Measurements from ENCODE around the gene KSR2. TPM values are rescaled to one million over a fixed set of nuclear protein-coding genes. Genes with fewer than 3 reads are reported as not detected.

The KSR2 gene
- total RNA-seq, 1 donor from 2014 or later = 0.30 TPM

GRCh38 chr12:117433878-117434277 is 534.9 kb downstream of the KSR2 start:
- no peaks in the 10 kb centered on the region for H3K9me3 Mint-ChIP-seq
- H4K20me1 ChIP-seq (ENCODE audit: low read depth) = no peaks in the 10 kb centered on the region
- no peaks in the 10 kb centered on the region for H3K79me2 ChIP-seq (ENCODE audit: low read depth)
- no peak overlapping the region for H3K4me3 ChIP-seq
- H3K27ac Mint-ChIP-seq = no peak overlapping the region
- no peak overlapping the region for H2AFZ ChIP-seq (replicated peaks)
- H3F3A ChIP-seq (ENCODE audit: low read depth) = no peaks in the 10 kb centered on the region
- no peak overlapping the region for H3K27ac ChIP-seq
- no peaks in the 10 kb centered on the region for H3K36me3 Mint-ChIP-seq
- H3K9me3 ChIP-seq (ENCODE audit: low read depth) = no peaks in the 10 kb centered on the region
- H3K4me1 ChIP-seq = no peaks in the 10 kb centered on the region
- H3K4me2 ChIP-seq = no peak overlapping the region
- no peaks in the 10 kb centered on the region for H3K4me1 Mint-ChIP-seq
- no peak for DNase-seq (ENCODE audit: low spot score)
- no peak overlapping the region for H3K9ac ChIP-seq
- peaks cover 9% of the 10 kb centered on the region for H3K27me3 Mint-ChIP-seq (ENCODE audit: insufficient read depth, low read depth)
- no peaks in the 10 kb centered on the region for H3K36me3 ChIP-seq
- TF ChIP-seq, protein P1, sequence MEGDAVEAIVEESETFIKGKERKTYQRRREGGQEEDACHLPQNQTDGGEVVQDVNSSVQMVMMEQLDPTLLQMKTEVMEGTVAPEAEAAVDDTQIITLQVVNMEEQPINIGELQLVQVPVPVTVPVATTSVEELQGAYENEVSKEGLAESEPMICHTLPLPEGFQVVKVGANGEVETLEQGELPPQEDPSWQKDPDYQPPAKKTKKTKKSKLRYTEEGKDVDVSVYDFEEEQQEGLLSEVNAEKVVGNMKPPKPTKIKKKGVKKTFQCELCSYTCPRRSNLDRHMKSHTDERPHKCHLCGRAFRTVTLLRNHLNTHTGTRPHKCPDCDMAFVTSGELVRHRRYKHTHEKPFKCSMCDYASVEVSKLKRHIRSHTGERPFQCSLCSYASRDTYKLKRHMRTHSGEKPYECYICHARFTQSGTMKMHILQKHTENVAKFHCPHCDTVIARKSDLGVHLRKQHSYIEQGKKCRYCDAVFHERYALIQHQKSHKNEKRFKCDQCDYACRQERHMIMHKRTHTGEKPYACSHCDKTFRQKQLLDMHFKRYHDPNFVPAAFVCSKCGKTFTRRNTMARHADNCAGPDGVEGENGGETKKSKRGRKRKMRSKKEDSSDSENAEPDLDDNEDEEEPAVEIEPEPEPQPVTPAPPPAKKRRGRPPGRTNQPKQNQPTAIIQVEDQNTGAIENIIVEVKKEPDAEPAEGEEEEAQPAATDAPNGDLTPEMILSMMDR (IDR thresholded peaks at IDR 0.05) = no peak
- no peak for TF ChIP-seq EZH2phosphoT487 (IDR thresholded peaks at IDR 0.05)
- no peak for TF ChIP-seq EZH2 (IDR thresholded peaks at IDR 0.05)
- H3K27me3 ChIP-seq = peaks cover 4% of the 10 kb centered on the region
- no peak overlapping the region for H3K4me3 Mint-ChIP-seq

DNA sequence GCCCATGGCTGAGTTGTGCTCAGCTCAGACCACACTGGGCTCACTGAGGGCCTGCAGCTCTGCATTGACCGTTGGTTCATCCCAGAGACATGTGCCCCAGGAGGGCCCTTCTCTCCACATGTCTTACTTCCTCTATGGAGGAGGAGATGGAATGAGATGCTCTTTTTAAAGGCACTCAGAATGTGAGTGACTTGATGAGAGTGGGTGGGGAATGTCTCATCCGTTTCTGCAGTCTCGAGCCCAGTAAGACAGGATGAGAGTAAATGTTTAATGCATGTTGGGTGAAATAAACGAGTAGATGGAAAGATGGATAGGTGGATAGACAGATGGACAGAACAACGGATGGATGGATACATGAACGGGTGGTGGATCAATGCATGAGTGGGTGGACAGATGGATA is 538.5 kb downstream of the KSR2 start:
- peaks cover 4% of the 10 kb centered on the region for H3K27me3 ChIP-seq
- no peaks in the 10 kb centered on the region for H4K20me1 ChIP-seq (ENCODE audit: low read depth)
- H2AFZ ChIP-seq (replicated peaks) = no peak overlapping the region
- H3K4me3 ChIP-seq = no peak overlapping the region
- H3K4me1 Mint-ChIP-seq = no peaks in the 10 kb centered on the region
- no peaks in the 10 kb centered on the region for H3K9me3 Mint-ChIP-seq
- no peak for DNase-seq (ENCODE audit: low spot score)
- no peaks in the 10 kb centered on the region for H3K36me3 Mint-ChIP-seq
- H3F3A ChIP-seq (ENCODE audit: low read depth) = no peaks in the 10 kb centered on the region
- H3K4me3 Mint-ChIP-seq = no peak overlapping the region
- no peak for TF ChIP-seq EZH2 (IDR thresholded peaks at IDR 0.05)
- TF ChIP-seq EZH2phosphoT487 (IDR thresholded peaks at IDR 0.05) = no peak
- TF ChIP-seq, protein P1 (IDR thresholded peaks at IDR 0.05) = no peak
- H3K4me1 ChIP-seq = no peaks in the 10 kb centered on the region
- no peaks in the 10 kb centered on the region for H3K36me3 ChIP-seq
- no peak overlapping the region for H3K4me2 ChIP-seq
- H3K9me3 ChIP-seq (ENCODE audit: low read depth) = no peaks in the 10 kb centered on the region
- no peaks in the 10 kb centered on the region for H3K79me2 ChIP-seq (ENCODE audit: low read depth)
- H3K27ac Mint-ChIP-seq = no peak overlapping the region
- H3K27ac ChIP-seq = no peak overlapping the region
- no peak overlapping the region for H3K9ac ChIP-seq
- peaks cover 2% of the 10 kb centered on the region for H3K27me3 Mint-ChIP-seq (ENCODE audit: insufficient read depth, low read depth)

DNA sequence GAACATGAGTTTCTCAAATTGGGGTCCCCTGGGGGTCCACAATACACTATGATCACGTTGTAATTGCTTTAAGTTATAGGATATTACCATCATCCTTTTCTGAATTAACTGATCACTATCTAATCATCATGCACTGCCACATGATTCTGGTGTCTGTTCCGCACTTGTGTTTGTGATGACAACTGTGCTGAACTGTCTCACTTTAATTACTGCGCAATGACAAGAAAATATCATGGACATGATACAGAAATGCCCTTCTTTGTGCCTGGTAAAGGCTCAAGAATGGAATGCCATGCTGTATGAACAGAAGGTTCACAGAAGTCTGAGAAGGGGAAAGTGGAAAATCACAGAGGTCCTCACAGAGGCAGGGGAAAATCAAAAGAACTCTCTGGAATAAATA is 541.6 kb downstream of the KSR2 start:
- DNase-seq (ENCODE audit: low spot score) = no peak
- Histone ChIP-seq H2AFZ (replicated peaks) (no peak overlapping the region), H3K4me3 (no peak overlapping the region), H3K36me3 (no peaks in the 10 kb centered on the region), H3K9me3 (ENCODE audit: low read depth) (no peaks in the 10 kb centered on the region), H3K27me3 (peaks cover 7% of the 10 kb centered on the region), H4K20me1 (ENCODE audit: low read depth) (no peaks in the 10 kb centered on the region), H3K4me2 (no peak overlapping the region), H3K9ac (no peak overlapping the region), H3K27ac (no peak overlapping the region), H3K4me1 (no peaks in the 10 kb centered on the region), H3K79me2 (ENCODE audit: low read depth) (no peaks in the 10 kb centered on the region), H3F3A (ENCODE audit: low read depth) (no peaks in the 10 kb centered on the region)
- TF ChIP-seq, protein P1 (IDR thresholded peaks at IDR 0.05) = no peak
- TF ChIP-seq EZH2phosphoT487 (IDR thresholded peaks at IDR 0.05) (no peak), EZH2 (IDR thresholded peaks at IDR 0.05) (no peak)
- Mint-ChIP-seq H3K4me3 (no peak overlapping the region), H3K27ac (no peak overlapping the region), H3K36me3 (no peaks in the 10 kb centered on the region), H3K4me1 (no peaks in the 10 kb centered on the region), H3K9me3 (no peaks in the 10 kb centered on the region), H3K27me3 (ENCODE audit: insufficient read depth, low read depth) (peaks cover 5% of the 10 kb centered on the region)
